B cell (primary cell): Measurements from ENCODE around the gene ABR. TPM values are rescaled to one million over a fixed set of nuclear protein-coding genes. Genes with fewer than 3 reads are reported as not detected.
A peak's percentile ranks its signal among the peaks of the same experiment; 100 is the strongest.

Source experiments
- ATAC-seq: fragments of 200-7000 bp; cut with Tn5 transposase; one replicate; pipeline ENCODE4 v1.10.0; 2021; ENCODE audit warnings: low read depth, mild to moderate bottlenecking, moderate number of reproducible peaks, moderate library complexity
- CTCF ChIA-PET: fragments of 350-600 bp; sonication (Branson Sonifier 250); formaldehyde crosslinking; loops from one replicate; lab custom pipeline; 2021; ENCODE audit warnings: antibody characterized with exemption, inconsistent platforms; lab: Charles Lee
- POLR2A ChIA-PET: fragments of 350-600 bp; sonication (Branson Sonifier 250); formaldehyde crosslinking; loops from one replicate; lab custom pipeline; 2021; ENCODE audit warnings: antibody characterized with exemption; lab: Charles Lee
- DNase-seq: peaks from one replicate; pipeline ENCODE4 v3.0.0; 2013
- H2AFZ ChIP-seq: 2 replicates; pipeline ENCODE4 v1.6.1; 2012; ENCODE audit warnings: mild to moderate bottlenecking, low read depth, low read length; ENCODE audit not compliant: insufficient read depth, poor library complexity, severe bottlenecking
- H3K27ac ChIP-seq, 2 donors: 1 replicate in 1 of 2; 2 replicates in 1 of 2; pipeline ENCODE4 v1.5.1; 2012 to 2013; ENCODE audit warnings: low read length in 2 of 2, mild to moderate bottlenecking in 2 of 2, moderate library complexity in 1 of 2
- H3K27me3 ChIP-seq, 4 experiments: fragments of 200-600 bp in 1 of 4; sonication (generic) in 1 of 4; replicated peaks in 1 of 4; 1 replicate in 2 of 4; 2 replicates in 2 of 4; pipeline versions ENCODE4 v1.6.1 to v1.7.0; 2013 to 2016; ENCODE audit warnings: low read length in 3 of 4, mild to moderate bottlenecking in 2 of 4, mixed read lengths in 1 of 4, moderate library complexity in 1 of 4; ENCODE audit not compliant: insufficient read depth in 4 of 4, control insufficient read depth in 3 of 4; ENCODE audit errors: control extremely low read depth in 1 of 4
- H3K36me3 ChIP-seq, 2 experiments: replicated peaks in 1 of 2; 1 replicate in 1 of 2; 2 replicates in 1 of 2; pipeline versions ENCODE4 v1.6.1 to v1.7.1; 2013; ENCODE audit warnings: low read length in 1 of 2; ENCODE audit not compliant: insufficient read depth in 2 of 2, control insufficient read depth in 1 of 2; ENCODE audit errors: control extremely low read depth in 1 of 2, extremely low read depth in 1 of 2
- H3K4me1 ChIP-seq, 2 donors: fragments of 200-600 bp in 1 of 2; sonication (generic) in 1 of 2; 1 replicate in 1 of 2; 2 replicates in 1 of 2; pipeline versions ENCODE4 v1.5.1 to v1.6.1; 2013 to 2017; ENCODE audit warnings: low read length in 2 of 2; ENCODE audit not compliant: control insufficient read depth in 2 of 2, insufficient read depth in 2 of 2
- H3K4me2 ChIP-seq: replicated peaks from 2 replicates; pipeline ENCODE3; 2012; ENCODE audit warnings: mild to moderate bottlenecking, low read depth, low read length; ENCODE audit not compliant: poor library complexity, severe bottlenecking
- H3K4me3 ChIP-seq, 5 experiments: fragments of 200-600 bp in 1 of 5; sonication (generic) in 1 of 5; 1 replicate in 3 of 5; 2 replicates in 2 of 5; pipeline versions ENCODE4 v1.5.1 to v1.7.0; 2011 to 2016; ENCODE audit warnings: low read length in 4 of 5, mild to moderate bottlenecking in 4 of 5, low read depth in 2 of 5, control low read depth in 1 of 5, moderate library complexity in 1 of 5; ENCODE audit not compliant: insufficient read depth in 1 of 5; ENCODE audit errors: control extremely low read depth in 1 of 5, extremely low read depth in 1 of 5
- H3K79me2 ChIP-seq: fragments of 200-600 bp; sonication (generic); one replicate; pipeline ENCODE4 v1.6.0; 2016; ENCODE audit warnings: low read length; ENCODE audit not compliant: control insufficient read depth, insufficient read depth
- H3K9ac ChIP-seq: fragments of 200-600 bp; sonication (generic); 2 replicates; pipeline ENCODE4 v1.6.1; 2017; ENCODE audit warnings: mild to moderate bottlenecking, low read length, moderate library complexity
- H3K9me3 ChIP-seq, 3 donors: one replicate each; pipeline versions ENCODE4 v1.6.1 to v1.7.1; 2013; ENCODE audit warnings: low read length in 2 of 3; ENCODE audit not compliant: control insufficient read depth in 2 of 3, insufficient read depth in 1 of 3; ENCODE audit errors: control extremely low read depth in 1 of 3
- H4K20me1 ChIP-seq: 2 replicates; pipeline ENCODE4 v1.6.0; 2012; ENCODE audit warnings: mild to moderate bottlenecking, low read length; ENCODE audit not compliant: insufficient read depth, control insufficient read depth, poor library complexity, severe bottlenecking
- H3K27ac Mint-ChIP-seq: one replicate; pipeline ENCODE4 v1.8.0; 2021; ENCODE audit warnings: mixed read lengths
- H3K27me3 Mint-ChIP-seq: one replicate; pipeline ENCODE4 v1.8.0; 2021; ENCODE audit warnings: mixed read lengths
- H3K4me1 Mint-ChIP-seq: one replicate; pipeline ENCODE4 v1.8.0; 2021; ENCODE audit warnings: mixed read lengths
- H3K4me3 Mint-ChIP-seq: one replicate; pipeline ENCODE4 v1.8.0; 2021; ENCODE audit warnings: mixed read lengths
- H3K9me3 Mint-ChIP-seq: one replicate; pipeline ENCODE4 v1.8.0; 2022; ENCODE audit warnings: mixed read lengths; ENCODE audit not compliant: insufficient read depth
- EZH2 ChIP-seq: IDR thresholded peaks from 2 replicates; pipeline ENCODE4 v1.6.1; 2012; ENCODE audit warnings: borderline replicate concordance, low read depth, mild to moderate bottlenecking, moderate library complexity, low read length; ENCODE audit not compliant: insufficient read depth, poor library complexity, severe bottlenecking
- WGBS: methylation state at CpG from one replicate; pipeline ENCODE4 v1.1.5; 2013; ENCODE audit warnings: missing lambda C conversion rate; ENCODE audit not compliant: insufficient coverage; 5-methylcytosine and 5-hydroxymethylcytosine counted together
- intact Hi-C: fragments of 100-400 bp; cut with micrococcal nuclease; formaldehyde crosslinking; loops from one replicate; pipeline ENCODE4 v1.10.0; 2022
- polyA plus RNA-seq: library from polyadenylated mRNA; depleted of rRNA; stranded (reverse); fragments of >200 nt; gene quantifications from 2 replicates; pipeline ENCODE4 v1.2.3, GENCODE V29; 2012
- total RNA-seq, 2 donors: library from RNA; stranded (reverse); fragments of 120-200 nt in 1 of 2; gene quantifications; 1 replicate in 1 of 2; 2 replicates in 1 of 2; pipeline versions ENCODE4 v1.2.3 to v1.2.4, GENCODE V29; 2013 to 2022
- TF ChIP-seq, protein P1 (sequence below): fragments of 200-600 bp; IDR thresholded peaks from one replicate; pipeline ENCODE4 v1.8.0; 2022; ENCODE audit warnings: antibody characterized with exemption, mild to moderate bottlenecking

Gene ABR
- total and polyA plus RNA-seq, 2 donors (not counting 1 experiment from before 2014, with no cell fraction given) = 79.8 to 262 TPM

DNA sequence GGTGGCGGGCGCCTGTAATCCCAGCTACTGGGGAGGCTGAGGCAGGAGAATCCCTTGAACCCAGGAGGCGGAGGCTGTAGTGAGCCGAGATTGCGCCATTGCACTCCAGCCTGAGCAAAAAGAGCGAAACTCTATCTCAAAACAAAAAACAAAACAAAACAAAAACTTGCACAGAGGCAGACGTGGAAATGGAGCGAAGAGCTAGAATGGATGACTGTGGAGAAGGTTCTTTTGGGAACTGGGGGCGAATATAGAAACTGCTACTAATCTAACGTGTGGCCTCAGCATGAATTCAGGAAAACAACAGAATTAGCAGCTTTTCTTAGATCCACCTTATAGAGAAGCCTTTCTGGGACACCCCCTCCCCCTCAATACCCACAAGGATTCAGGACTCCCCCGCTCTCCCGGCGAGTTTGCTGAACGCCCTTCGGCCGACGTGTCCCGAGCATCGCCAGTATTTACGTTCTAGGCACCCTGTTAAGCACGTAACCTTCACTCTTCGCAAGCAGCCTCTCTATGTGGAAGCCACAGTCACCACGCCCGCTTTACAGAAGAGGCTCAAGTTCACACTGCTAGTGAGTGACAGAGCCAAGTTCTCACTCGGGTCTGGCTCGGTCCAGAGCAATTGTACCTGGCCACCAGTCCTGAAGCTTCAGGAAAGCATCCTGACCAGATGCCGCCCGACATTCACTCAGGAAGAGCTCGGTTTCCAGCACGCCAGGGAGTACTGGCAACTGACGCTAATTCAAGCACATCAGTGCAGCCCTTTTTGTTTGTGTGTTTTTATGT is 13.3 kb upstream of the ABR start:
- POLR2A ChIA-PET = interaction anchor here (0.6 kb wide), 2 partner anchors 10 to 836 kb away, joined by 3 to 10 read pairs; no protein-coding TSS in a partner anchor
- no peak for ATAC-seq

More for the DNA sequence above, 13.3 kb upstream of the ABR start:
- Histone ChIP-seq H3K79me2 (peaks cover 40% of the 10 kb centered on the region), H2AFZ (no peak overlapping the region), H3K4me3 (no peak overlapping the region), H3K36me3 (no peaks in the 10 kb centered on the region), H3K9me3 (no peaks in the 10 kb centered on the region), H3K4me2 (no peak overlapping the region), H3K27me3 (no peaks in the 10 kb centered on the region), H3K27ac (no peak overlapping the region), H3K4me1 (peaks cover 16 to 22% of the 10 kb centered on the region in 2 donors), H3K9ac (no peak overlapping the region), H4K20me1 (peaks cover 61% of the 10 kb centered on the region)
- no peak for DNase-seq
- WGBS = 92% methylated on average over 21 of the region's 31 CpGs
- TF ChIP-seq EZH2 = no peak
- TF ChIP-seq, protein P1, sequence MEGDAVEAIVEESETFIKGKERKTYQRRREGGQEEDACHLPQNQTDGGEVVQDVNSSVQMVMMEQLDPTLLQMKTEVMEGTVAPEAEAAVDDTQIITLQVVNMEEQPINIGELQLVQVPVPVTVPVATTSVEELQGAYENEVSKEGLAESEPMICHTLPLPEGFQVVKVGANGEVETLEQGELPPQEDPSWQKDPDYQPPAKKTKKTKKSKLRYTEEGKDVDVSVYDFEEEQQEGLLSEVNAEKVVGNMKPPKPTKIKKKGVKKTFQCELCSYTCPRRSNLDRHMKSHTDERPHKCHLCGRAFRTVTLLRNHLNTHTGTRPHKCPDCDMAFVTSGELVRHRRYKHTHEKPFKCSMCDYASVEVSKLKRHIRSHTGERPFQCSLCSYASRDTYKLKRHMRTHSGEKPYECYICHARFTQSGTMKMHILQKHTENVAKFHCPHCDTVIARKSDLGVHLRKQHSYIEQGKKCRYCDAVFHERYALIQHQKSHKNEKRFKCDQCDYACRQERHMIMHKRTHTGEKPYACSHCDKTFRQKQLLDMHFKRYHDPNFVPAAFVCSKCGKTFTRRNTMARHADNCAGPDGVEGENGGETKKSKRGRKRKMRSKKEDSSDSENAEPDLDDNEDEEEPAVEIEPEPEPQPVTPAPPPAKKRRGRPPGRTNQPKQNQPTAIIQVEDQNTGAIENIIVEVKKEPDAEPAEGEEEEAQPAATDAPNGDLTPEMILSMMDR = no peak
- Mint-ChIP-seq H3K9me3 (no peaks in the 10 kb centered on the region), H3K4me1 (peaks cover 36% of the 10 kb centered on the region), H3K27ac (peak overlapping the region; percentile 59), H3K4me3 (no peak overlapping the region), H3K27me3 (no peaks in the 10 kb centered on the region)
- intact Hi-C loops = no loop called here
- CTCF ChIA-PET = interaction anchor here (1.1 to 2.7 kb wide), 3 partner anchors 8 to 71 kb away, joined by 5 to 8 read pairs (median 6); no protein-coding TSS in a partner anchor
